A549 (cell line): ENCODE results near the gene CCL17.

Experiments
- CEBPB ChIP-seq, 2 experiments: fragments of >200 bp in 1 of 2; sonication (Bioruptor Twin) in 1 of 2; formaldehyde crosslinking in 1 of 2; IDR thresholded peaks; 2 replicates each; pipeline ENCODE4 v1.6.1; 2012 to 2016
- CHD2 ChIP-seq: fragments of 150-350 bp; IDR thresholded peaks from 2 replicates; pipeline ENCODE4 v1.6.1; 2014; ENCODE audit warnings: low read length; ENCODE audit not compliant: partially characterized antibody
- CTCF ChIP-seq: fragments of >200 bp; sonication (Bioruptor Twin); formaldehyde crosslinking; IDR thresholded peaks from 3 replicates; pipeline ENCODE4 v1.5.1; 2016
- KDM5A ChIP-seq: fragments of 200-600 bp; sonication (generic); IDR thresholded peaks from 2 replicates; pipeline ENCODE4 v1.6.1; 2016; ENCODE audit warnings: antibody characterized with exemption, mild to moderate bottlenecking
- MAFK ChIP-seq: fragments of 450-650 bp; IDR thresholded peaks from 2 replicates; pipeline ENCODE4 v1.6.1; 2014; ENCODE audit not compliant: partially characterized antibody
- POLR2A ChIP-seq: IDR thresholded peaks from 2 replicates; pipeline ENCODE4 v1.6.1; 2012; ENCODE audit warnings: mild to moderate bottlenecking, low read length
- POLR2AphosphoS2 ChIP-seq: conservative IDR thresholded peaks from 2 replicates; pipeline ENCODE4 v1.6.1; 2012; ENCODE audit warnings: low read length, improper control_type of control experiment, inconsistent platforms
- RAD21 ChIP-seq, 2 experiments: fragments of >200 bp in 1 of 2; sonication (Bioruptor Twin) in 1 of 2; formaldehyde crosslinking in 1 of 2; IDR thresholded peaks in 1 of 2; conservative IDR thresholded peaks in 1 of 2; 2 replicates in 1 of 2; 3 replicates in 1 of 2; pipeline ENCODE4 v1.6.1; 2012 to 2018; ENCODE audit warnings: inconsistent platforms in 1 of 2
- REST ChIP-seq: fragments of 200-600 bp; sonication (generic); IDR thresholded peaks from 2 replicates; pipeline ENCODE4 v1.6.1; 2016; ENCODE audit warnings: antibody characterized with exemption, mild to moderate bottlenecking, moderate library complexity
- RNF2 ChIP-seq: fragments of 200-600 bp; sonication (generic); IDR thresholded peaks from 2 replicates; pipeline ENCODE4 v1.6.1; 2016; ENCODE audit warnings: low read depth, mild to moderate bottlenecking, antibody characterized with exemption, moderate library complexity, borderline replicate concordance
- SMC3 ChIP-seq: fragments of >200 bp; sonication (Bioruptor Twin); formaldehyde crosslinking; IDR thresholded peaks from 3 replicates; pipeline ENCODE4 v1.6.1; 2018; ENCODE audit warnings: inconsistent platforms
- ZNF302 ChIP-seq: fragments of 250-450 bp; sonication (Bioruptor Pico); IDR thresholded peaks from 2 replicates; pipeline ENCODE4 v1.9.0; 2021; ENCODE audit warnings: inconsistent platforms, mild to moderate bottlenecking, moderate library complexity
- TF ChIP-seq, protein P1 (sequence below): fragments of >200 bp; sonication (Bioruptor Twin); formaldehyde crosslinking; IDR thresholded peaks from 2 replicates; pipeline ENCODE4 v1.6.1; 2016

DNA sequence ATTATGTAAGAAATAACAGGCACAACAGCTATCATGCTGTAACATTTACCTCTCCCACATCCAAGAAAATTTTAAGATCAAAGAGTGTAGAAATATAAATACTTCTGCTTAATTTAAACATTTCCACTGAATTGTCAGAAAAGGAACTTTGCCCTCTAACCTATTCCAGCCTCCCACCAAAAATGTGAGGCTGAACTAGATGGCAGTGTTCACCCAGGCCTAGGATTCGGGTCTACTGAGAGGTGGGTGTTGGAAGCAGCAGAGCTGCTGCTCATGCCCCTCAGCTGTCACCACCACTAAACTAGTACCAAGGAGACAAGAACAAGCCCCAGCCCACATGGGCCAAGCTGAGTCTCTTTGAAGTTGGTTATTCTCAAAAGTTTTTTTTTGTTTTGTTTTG lies 31.3 kb downstream of the CCL17 start:
- TF ChIP-seq CEBPB (IDR thresholded peaks at IDR 0.05), result no peak
- TF ChIP-seq CTCF, result no peak
- TF ChIP-seq REST, result no peak
- TF ChIP-seq KDM5A, result no peak
- TF ChIP-seq ZNF302 (CRISPR knock-in tag), result no peak
- TF ChIP-seq RNF2, result no peak
- no peak for TF ChIP-seq POLR2AphosphoS2
- TF ChIP-seq POLR2A, result no peak
- no peak for TF ChIP-seq MAFK
- TF ChIP-seq SMC3, result no peak
- TF ChIP-seq, protein P1, sequence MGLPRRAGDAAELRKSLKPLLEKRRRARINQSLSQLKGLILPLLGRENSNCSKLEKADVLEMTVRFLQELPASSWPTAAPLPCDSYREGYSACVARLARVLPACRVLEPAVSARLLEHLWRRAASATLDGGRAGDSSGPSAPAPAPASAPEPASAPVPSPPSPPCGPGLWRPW, result no peak
- TF ChIP-seq RAD21 (conservative IDR thresholded peaks at IDR 0.05 in 1 of 2, IDR thresholded peaks at IDR 0.05 in 1 of 2), result 0 out of 5 replicates have a peak, but pooled peaks of 1 of the 2 experiments have one; percentile 5
- TF ChIP-seq CHD2, result no peak
